ENCODE measurements around the gene RNF113A.
"Not testable (repeated sequence)": the region's sequence is repeated elsewhere in the genome, so short reads cannot be mapped to it uniquely, and the experiment has no call there.

Gene RNF113A

DNA sequence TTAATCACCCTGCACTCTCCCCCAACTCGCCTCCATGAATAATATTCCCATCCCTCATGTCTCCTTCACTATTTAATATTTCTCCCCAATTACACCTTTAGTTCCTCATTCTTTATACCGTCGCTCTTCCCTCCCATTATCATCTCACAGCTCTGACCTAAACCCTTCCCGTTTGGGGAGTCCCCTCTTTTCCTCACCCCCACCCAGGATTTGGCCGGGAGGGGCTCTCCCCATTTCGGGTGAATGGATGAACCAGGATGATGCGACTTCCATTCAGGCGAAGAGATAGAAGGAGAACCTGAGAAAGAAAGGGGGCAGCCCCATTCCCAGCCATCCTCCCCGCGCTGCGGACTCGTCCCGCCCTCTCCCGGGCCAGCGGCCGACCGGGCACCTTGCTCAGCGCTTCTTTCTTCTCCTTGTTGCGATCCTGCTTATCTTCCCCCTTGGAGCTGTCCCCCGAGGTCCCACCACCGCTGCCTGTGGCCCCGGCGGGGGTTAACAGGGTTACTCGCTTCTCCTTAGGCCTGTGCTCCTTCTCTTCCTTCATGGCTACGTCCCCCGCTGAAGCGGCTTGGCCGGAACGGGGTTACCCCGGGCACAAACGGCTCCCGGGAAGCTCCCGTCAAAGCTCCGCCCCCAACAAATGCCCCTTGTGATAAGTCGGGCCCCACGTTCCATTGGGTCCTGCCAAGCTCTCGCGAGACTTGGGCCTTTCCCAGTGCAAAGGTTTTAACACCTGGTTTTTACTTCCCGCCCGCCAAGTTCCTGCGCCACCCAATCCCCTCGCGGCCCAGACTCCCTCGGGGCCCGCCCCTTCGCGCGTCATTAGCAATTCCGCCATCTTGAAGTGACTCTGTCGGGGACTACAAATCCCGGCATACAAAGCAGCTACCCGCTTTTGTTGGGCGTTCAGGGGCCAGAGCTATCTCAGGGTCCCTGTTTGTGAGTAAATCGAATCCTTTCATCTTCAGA is 18.9 kb downstream of the RNF113A start, which contains the start of gene UPF3B:
Gene UPF3B (minus strand): TSS at position 582 of the 972 bp plus-strand sequence. CDS start 35 bp downstream, at position 547.
- DNase-seq (ENCODE audit: low spot score), result peak; percentile 95
- peak within 1 kb of the TSS; percentile 71 for H3K4me3 ChIP-seq (ENCODE audit: severe bottlenecking)
- H3K4me1 ChIP-seq (ENCODE audit: insufficient read depth, poor library complexity, severe bottlenecking), result no peaks in the 10 kb centered on the region
- peak; percentile 95 for ATAC-seq (ENCODE audit: low read depth)
- H3K36me3 ChIP-seq (ENCODE audit: low read depth), result peaks cover 13% of the 10 kb centered on the region
- peak within 1 kb of the TSS; percentile 43 for H3K27ac ChIP-seq (ENCODE audit: poor library complexity, severe bottlenecking)
- TF ChIP-seq, protein P1, sequence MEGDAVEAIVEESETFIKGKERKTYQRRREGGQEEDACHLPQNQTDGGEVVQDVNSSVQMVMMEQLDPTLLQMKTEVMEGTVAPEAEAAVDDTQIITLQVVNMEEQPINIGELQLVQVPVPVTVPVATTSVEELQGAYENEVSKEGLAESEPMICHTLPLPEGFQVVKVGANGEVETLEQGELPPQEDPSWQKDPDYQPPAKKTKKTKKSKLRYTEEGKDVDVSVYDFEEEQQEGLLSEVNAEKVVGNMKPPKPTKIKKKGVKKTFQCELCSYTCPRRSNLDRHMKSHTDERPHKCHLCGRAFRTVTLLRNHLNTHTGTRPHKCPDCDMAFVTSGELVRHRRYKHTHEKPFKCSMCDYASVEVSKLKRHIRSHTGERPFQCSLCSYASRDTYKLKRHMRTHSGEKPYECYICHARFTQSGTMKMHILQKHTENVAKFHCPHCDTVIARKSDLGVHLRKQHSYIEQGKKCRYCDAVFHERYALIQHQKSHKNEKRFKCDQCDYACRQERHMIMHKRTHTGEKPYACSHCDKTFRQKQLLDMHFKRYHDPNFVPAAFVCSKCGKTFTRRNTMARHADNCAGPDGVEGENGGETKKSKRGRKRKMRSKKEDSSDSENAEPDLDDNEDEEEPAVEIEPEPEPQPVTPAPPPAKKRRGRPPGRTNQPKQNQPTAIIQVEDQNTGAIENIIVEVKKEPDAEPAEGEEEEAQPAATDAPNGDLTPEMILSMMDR (IDR thresholded peaks at IDR 0.05; ENCODE audit: poor library complexity, severe bottlenecking), result no peak
- H3K9me3 ChIP-seq (ENCODE audit: severe bottlenecking), result no peaks in the 10 kb centered on the region
- H3K27me3 ChIP-seq (ENCODE audit: insufficient read depth, poor library complexity, severe bottlenecking), result no peaks in the 10 kb centered on the region

DNA sequence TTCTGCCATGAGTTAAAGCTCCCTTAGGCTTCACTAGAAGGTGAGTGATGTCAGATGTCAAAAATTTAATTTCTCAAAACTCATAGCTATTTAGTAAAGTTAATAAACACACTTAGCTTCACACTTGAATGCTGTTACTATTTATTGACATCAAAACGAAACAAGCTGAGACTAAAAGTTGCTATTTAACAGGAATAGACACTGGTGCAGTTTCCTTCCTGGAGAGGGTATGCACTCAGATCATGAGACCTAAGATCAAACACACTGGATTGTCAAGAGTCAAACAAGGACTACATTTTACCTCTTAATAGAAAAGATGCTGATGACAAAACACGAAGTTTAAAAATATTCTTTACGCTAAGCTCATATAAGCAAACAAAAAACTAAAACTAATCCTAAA is 37.6 kb downstream of the RNF113A start:
- TF ChIP-seq, protein P1 (IDR thresholded peaks at IDR 0.05; ENCODE audit: poor library complexity, severe bottlenecking), result no peak
- peaks cover 8% of the 10 kb centered on the region; the same call in 1 of the 2 replicates for H3K36me3 ChIP-seq (ENCODE audit: low read depth)
- ATAC-seq (ENCODE audit: low read depth) (no peak), DNase-seq (ENCODE audit: low spot score) (no peak)
- H3K4me1 ChIP-seq (ENCODE audit: insufficient read depth, poor library complexity, severe bottlenecking), result no peaks in the 10 kb centered on the region
- H3K27ac ChIP-seq (ENCODE audit: poor library complexity, severe bottlenecking), result no peak overlapping the region
- no peak overlapping the region for H3K4me3 ChIP-seq (ENCODE audit: severe bottlenecking)
- no peaks in the 10 kb centered on the region for H3K27me3 ChIP-seq (ENCODE audit: insufficient read depth, poor library complexity, severe bottlenecking)
- H3K9me3 ChIP-seq (ENCODE audit: severe bottlenecking), result no peaks in the 10 kb centered on the region

DNA sequence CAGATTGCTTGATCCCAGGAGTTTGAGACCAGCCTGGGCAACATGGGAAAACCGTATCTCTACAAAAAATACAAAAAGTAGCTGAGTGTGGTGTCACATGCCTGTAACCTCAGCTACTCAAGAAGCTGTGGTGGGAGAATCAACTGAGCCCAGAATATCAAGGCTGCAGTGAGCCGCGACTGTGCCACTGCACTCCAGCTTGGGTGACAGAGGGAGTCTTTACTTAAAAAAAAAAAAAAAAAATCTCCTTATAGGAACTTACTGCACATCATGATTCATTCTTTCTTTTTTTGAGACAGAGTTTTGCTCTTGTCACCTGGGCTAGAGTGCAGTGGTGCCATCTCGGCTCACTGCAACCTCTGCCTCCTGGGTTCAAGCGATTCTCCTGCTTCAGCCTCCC is 43.1 kb downstream of the RNF113A start:
- DNase-seq (ENCODE audit: low spot score), result no peak
- TF ChIP-seq, protein P1 (IDR thresholded peaks at IDR 0.05; ENCODE audit: poor library complexity, severe bottlenecking), result no peak
- ATAC-seq (ENCODE audit: low read depth), result no peak
- H3K4me1 ChIP-seq (ENCODE audit: insufficient read depth, poor library complexity, severe bottlenecking), result no peaks in the 10 kb centered on the region
- no peaks in the 10 kb centered on the region for H3K36me3 ChIP-seq (ENCODE audit: low read depth)
- no peaks in the 10 kb centered on the region for H3K27me3 ChIP-seq (ENCODE audit: insufficient read depth, poor library complexity, severe bottlenecking)
- no peak overlapping the region for H3K27ac ChIP-seq (ENCODE audit: poor library complexity, severe bottlenecking)
- no peak overlapping the region for H3K4me3 ChIP-seq (ENCODE audit: severe bottlenecking)
- no peaks in the 10 kb centered on the region for H3K9me3 ChIP-seq (ENCODE audit: severe bottlenecking)

DNA sequence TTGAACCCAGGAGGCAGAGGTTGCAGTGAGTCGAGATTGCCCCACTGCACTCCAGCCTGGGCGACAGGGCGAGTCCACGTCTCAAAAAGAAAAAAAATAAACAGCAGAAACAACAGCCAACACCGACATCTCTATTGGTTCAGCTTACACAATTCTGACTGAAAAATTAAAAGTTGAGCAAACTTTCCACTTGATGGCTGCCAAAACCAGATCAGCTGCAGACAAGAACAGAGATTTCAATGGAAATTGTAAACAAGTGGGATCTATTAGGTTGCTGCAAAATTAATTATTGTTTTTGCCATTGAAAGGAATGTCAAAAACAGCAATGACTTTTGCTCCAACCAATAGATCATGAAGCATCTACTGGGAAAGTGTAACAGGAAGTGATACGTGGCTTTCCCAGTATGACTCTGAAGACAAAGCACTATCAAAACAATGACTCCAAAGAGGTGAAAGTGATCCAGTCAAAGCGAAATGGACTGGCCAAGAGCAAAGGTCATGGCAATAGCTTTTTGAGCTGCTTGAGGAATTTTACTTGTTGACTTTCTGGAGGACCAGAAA is 45.1 kb downstream of the RNF113A start:
- Histone ChIP-seq H3K27ac (ENCODE audit: poor library complexity, severe bottlenecking) (no peak overlapping the region), H3K4me3 (ENCODE audit: severe bottlenecking) (no peak overlapping the region), H3K36me3 (ENCODE audit: low read depth) (no peaks in the 10 kb centered on the region), H3K27me3 (ENCODE audit: insufficient read depth, poor library complexity, severe bottlenecking) (no peaks in the 10 kb centered on the region), H3K9me3 (ENCODE audit: severe bottlenecking) (no peaks in the 10 kb centered on the region), H3K4me1 (ENCODE audit: insufficient read depth, poor library complexity, severe bottlenecking) (no peaks in the 10 kb centered on the region)
- ATAC-seq (ENCODE audit: low read depth), result no peak
- no peak for DNase-seq (ENCODE audit: low spot score)
- TF ChIP-seq, protein P1 (IDR thresholded peaks at IDR 0.05; ENCODE audit: poor library complexity, severe bottlenecking), result no peak

DNA sequence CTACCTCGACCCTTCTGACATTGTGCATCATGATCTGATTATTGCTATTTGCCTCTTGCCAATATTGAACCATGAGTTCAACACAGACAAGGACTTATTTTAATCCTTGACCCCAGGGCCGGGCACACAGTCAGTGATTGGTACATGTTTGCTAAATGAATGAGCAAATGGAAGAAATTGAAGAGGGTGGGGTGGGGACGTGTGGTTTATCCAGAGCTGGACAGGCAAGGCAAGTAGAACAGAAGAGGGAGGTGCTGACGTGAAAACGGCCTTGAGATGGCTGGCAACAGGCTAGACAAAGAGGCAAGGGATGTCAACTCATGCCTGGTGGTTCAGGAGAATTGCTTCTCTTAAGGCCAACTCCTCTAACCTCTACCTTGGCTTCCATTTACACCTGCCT is 47.3 kb downstream of the RNF113A start:
- H3K27ac ChIP-seq (ENCODE audit: poor library complexity, severe bottlenecking); H3K4me1 ChIP-seq (ENCODE audit: insufficient read depth, poor library complexity, severe bottlenecking); ATAC-seq (ENCODE audit: low read depth); H3K9me3 ChIP-seq (ENCODE audit: severe bottlenecking); H3K27me3 ChIP-seq (ENCODE audit: insufficient read depth, poor library complexity, severe bottlenecking); H3K4me3 ChIP-seq (ENCODE audit: severe bottlenecking); H3K36me3 ChIP-seq (ENCODE audit: low read depth); DNase-seq (ENCODE audit: low spot score): not testable (repeated sequence)

DNA sequence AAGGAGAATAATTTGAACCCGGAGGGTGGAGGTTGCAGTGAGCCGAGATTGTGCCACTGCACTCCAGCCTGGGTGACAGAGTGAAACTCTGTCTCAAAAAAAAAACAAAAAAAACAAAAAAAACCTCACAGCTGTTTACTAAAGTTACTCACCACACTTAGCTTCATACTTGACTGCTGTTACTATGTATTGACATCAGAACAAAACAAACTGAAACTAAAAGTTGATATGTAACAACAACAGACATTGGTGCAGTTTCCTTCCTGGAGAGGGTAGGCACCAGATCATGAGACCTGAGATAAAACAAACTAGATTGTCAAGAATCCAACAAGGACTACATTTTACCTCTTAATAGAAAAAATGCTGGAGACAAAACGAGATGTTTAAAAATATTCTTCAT is 49.8 kb downstream of the RNF113A start:
- not testable (repeated sequence) for H3K4me3 ChIP-seq (ENCODE audit: severe bottlenecking); H3K36me3 ChIP-seq (ENCODE audit: low read depth); ATAC-seq (ENCODE audit: low read depth); DNase-seq (ENCODE audit: low spot score); H3K27me3 ChIP-seq (ENCODE audit: insufficient read depth, poor library complexity, severe bottlenecking); H3K9me3 ChIP-seq (ENCODE audit: severe bottlenecking); H3K4me1 ChIP-seq (ENCODE audit: insufficient read depth, poor library complexity, severe bottlenecking); H3K27ac ChIP-seq (ENCODE audit: poor library complexity, severe bottlenecking)
